Stimulated activated CD4-positive, alpha-beta T cell treated with anti-CD3 and anti-CD28 coated beads, Interleukin-4, amount 100 ng/mL, for 1 hour (primary cell): ENCODE results near the gene NR2F1-AS1.

Experiments used
- DNase-seq: peaks from one replicate; pipeline ENCODE4 v3.0.0-alpha.2; 2020

The NR2F1-AS1 gene

GRCh38 chr5:93603078-93603792 lies 22.2 kb upstream of the NR2F1-AS1 start:
- DNase-seq: no peak

- DNase-seq: no peak
Observed at GRCh38 chr5:93602241-93603077, 21.4 kb upstream of the NR2F1-AS1 start.

- DNase-seq: no peak
Observed at GRCh38 chr5:93601802-93602155, 20.8 kb upstream of the NR2F1-AS1 start.

- DNase-seq: no peak
Observed at GRCh38 chr5:93601071-93601801, 20.2 kb upstream of the NR2F1-AS1 start.

- DNase-seq: no peak
Observed at GRCh38 chr5:93600409-93601070, 19.5 kb upstream of the NR2F1-AS1 start.

GRCh38 chr5:93599399-93600120 lies 18.5 kb upstream of the NR2F1-AS1 start:
- no peak for DNase-seq

- DNase-seq: no peak
Observed at GRCh38 chr5:93599001-93599379, 18.0 kb upstream of the NR2F1-AS1 start.

- no peak for DNase-seq
Observed at GRCh38 chr5:93598091-93599000, 17.3 kb upstream of the NR2F1-AS1 start.

- no peak for DNase-seq
Observed at GRCh38 chr5:93596676-93597490, 15.9 kb upstream of the NR2F1-AS1 start.

- no peak for DNase-seq
Observed at GRCh38 chr5:93596310-93596675, 15.3 kb upstream of the NR2F1-AS1 start.

GRCh38 chr5:93595420-93596147 lies 14.6 kb upstream of the NR2F1-AS1 start:
- DNase-seq: no peak

GRCh38 chr5:93594591-93595419 lies 13.8 kb upstream of the NR2F1-AS1 start:
- no peak for DNase-seq

GRCh38 chr5:93593476-93594131 lies 12.6 kb upstream of the NR2F1-AS1 start:
- DNase-seq: no peak

GRCh38 chr5:93592883-93593282 lies 11.9 kb upstream of the NR2F1-AS1 start:
- no peak for DNase-seq

- no peak for DNase-seq
Observed at GRCh38 chr5:93591323-93591945, 10.4 kb upstream of the NR2F1-AS1 start.

- no peak for DNase-seq
Observed at GRCh38 chr5:93590493-93590892, 9.5 kb upstream of the NR2F1-AS1 start.

- DNase-seq: no peak
Observed at GRCh38 chr5:93589829-93590215, 8.8 kb upstream of the NR2F1-AS1 start.
